Skeletal muscle cell (primary cell): ENCODE data around the gene ETFA.

Source experiments
- DNase-seq: peaks from one replicate; pipeline ENCODE4 v3.0.0-alpha.2; 2010; ENCODE audit warnings: low read depth
- H3K4me3 ChIP-seq: 2 replicates; pipeline ENCODE4 v1.5.1; 2011; ENCODE audit warnings: low read depth, mild to moderate bottlenecking, control low read depth, low read length, moderate library complexity

The ETFA gene

DNA sequence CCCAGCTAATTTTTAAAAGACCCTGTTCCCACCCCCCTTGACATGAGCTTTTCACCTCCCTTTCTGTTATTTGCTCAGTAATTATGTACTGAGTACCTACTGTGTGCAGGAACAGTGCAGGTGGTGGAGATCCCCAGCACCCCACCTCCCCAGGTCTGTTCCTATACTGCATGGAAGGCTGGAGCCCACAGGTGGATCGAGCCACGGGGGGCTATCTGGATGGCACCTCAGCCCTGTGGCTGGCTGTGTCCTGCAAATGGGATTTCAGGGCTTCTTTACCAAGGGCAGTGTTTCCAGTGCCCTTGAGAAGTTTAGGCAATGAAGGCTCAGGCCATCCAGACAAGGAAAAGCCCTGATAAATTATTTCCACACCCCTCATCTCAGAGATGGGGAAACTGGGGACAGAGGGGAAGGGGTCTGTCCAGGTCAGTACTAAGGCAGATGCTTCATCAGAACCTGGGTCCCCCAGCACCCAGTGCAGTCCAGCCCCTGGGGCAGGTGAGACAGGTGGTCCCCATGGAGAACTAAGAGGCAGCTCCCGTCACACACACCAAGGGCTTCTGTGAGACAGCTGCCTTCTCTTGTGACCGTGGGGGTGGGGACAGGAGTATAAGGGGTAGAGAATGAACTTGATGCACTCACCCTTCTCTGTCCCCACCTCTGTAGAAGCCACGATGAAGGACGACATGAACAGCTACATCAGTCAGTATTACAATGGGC is 109.6 kb downstream of the ETFA start:
- no peak overlapping the region for H3K4me3 ChIP-seq
- DNase-seq: no peak

DNA sequence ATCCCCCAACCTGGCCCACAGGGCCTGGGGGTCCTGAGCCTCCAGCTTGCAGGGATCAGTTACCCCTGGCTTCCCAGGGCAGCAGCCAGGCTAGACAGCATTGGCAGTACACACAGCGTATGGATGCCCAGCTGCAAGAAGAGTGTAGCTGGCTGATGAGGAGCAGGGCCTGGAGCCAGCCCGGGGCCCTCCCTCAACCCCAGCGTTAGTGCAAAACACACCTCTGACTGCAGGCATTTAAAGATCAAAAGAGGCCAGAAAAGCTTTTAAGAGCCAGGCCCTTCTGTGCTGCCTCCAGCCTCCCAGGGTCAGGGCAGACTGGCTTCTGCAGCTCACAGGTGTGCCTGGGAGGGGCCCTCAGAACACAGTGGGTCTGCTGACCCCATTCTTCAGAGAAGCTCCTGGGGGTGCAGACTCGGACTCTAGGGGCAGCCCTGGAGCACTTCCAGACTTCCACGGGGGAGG is 110.6 kb downstream of the ETFA start:
- no peak overlapping the region for H3K4me3 ChIP-seq
- no peak for DNase-seq

DNA sequence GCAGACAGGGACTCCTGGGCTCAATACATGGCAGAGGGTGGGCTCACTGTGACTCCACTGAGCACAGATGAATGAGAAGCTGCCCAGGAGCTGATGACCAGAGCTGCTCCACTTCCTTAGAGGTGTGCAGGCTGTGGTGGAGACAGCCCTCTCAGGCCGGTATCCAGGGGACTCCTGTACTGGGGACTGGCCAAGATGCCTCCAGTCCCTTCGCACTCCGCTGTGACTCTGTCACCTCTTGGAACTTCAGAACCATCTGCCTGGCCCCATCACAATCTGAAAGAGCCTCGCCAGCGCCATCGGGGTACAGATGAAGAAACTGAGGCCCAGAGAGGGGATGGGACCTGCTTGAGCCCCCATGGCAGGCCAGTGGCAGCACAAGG is 111.2 kb downstream of the ETFA start:
- no peak overlapping the region for H3K4me3 ChIP-seq
- no peak for DNase-seq

DNA sequence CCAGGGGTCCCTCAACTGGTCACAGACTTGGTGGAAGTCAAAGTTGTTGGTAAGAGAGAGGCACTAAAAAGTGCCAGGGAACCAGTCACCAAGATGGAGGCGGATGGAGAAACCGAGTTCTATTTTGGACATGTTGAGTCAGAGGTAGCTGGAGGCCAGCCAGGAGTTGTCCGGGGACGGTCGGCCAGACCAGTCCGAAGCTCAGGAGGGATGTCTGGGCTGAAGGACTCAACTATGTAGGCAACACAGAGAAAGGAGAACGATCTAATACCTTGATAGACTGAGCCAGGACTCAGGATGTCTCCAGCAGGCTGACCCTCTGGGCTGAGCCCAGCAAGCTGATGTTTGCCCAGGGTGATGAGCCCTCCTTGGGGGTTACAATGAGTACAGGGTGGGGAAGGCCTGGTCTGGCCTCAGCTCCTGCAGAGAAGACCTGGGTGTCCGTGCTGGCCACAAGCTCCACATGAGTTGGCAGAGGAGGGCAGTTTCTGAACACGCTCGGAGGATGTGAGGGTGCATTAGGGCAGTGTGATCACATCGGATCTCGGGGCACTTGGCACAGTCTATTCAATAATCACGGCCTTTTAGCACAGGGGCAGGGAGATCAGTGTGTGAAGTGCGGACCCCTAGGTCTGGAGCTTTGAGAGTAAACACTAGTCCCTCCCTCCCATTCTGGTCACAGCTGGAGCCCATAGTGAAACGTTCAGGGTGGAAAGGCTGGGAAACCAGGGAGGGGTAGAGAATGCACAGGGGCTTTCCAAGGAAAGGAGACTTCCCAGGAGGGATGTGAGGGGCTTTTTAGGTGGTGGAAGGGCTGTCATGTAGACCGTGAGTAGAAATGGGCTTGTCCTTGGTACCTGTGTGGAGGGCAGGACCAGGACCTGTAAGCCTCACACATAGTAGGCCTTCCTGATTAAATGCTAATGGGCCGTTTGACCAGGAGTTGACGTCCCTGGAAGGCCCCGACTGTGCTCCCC is 111.9 kb downstream of the ETFA start:
- DNase-seq: peak; percentile 34

DNA sequence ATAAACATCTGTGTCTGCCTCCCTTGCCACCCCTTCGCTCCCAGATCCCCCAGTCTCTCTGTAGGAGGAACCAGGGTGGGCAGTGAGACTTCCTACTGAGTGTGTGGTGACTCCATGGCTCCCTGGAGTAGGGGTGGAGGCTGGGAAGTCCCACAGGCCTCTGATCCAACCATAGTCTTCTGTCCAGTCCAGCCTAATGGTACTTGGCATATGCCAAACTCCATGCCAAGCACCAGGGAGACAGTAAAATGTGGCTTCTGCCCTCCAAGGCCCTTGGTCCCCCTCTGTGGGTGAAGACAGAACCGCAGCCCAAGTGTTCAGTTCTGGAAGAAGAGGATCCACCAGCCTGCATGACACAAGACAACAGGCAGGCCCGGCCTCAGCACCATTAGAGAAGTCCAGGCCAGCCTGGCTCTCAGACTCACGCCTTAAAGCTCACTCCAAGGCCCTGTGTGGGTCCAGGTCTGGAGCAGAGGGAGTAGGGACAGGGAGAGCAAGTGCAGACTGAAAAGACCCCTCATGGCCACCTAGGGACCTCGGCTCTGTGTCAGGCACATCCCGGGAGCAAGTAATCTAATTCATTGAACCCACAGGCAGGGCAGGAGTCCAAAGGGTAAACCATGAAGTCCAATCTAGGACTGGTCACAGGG is 112.7 kb downstream of the ETFA start:
- no peak overlapping the region for H3K4me3 ChIP-seq
- DNase-seq: no peak

More for the DNA sequence above, 111.9 kb downstream of the ETFA start:
- H3K4me3 ChIP-seq: no peak overlapping the region

DNA sequence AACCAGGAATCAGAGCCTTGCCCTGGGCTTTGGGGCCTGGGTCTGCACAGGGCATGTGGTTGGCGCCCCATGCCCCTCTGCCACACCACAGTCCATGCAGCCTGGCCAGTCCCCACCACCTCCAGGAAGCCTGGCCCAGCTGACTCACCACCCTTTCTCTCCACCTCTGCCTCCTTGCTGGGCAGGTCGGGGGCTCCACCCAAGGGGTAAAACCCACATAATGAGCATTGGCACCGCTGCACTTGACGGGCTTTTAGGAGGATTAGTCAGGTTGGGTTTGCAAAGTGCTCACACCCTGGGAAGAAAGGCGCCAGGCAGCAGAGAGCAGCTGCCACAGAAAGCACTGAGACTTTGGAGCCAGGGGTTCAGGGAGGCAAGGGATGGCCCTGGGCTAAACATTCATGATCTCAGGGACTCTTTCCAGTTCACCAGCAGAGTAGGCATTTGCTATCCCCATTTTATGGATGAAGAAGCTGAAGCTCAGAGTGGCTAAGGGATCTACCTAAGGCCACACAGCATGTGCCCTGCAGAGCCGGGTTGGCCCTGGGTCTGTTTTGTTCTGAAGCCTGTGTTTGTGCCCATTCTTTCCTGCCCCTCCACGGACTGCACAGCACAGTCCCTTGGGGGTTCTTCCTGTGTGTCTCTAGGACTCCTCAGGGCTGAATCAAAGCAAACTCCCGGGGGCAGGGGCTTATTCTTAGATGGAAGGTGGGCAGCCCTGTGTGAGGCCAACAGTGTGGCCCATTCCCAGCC is 113.4 kb downstream of the ETFA start:
- H3K4me3 ChIP-seq: no peak overlapping the region
- no peak for DNase-seq

DNA sequence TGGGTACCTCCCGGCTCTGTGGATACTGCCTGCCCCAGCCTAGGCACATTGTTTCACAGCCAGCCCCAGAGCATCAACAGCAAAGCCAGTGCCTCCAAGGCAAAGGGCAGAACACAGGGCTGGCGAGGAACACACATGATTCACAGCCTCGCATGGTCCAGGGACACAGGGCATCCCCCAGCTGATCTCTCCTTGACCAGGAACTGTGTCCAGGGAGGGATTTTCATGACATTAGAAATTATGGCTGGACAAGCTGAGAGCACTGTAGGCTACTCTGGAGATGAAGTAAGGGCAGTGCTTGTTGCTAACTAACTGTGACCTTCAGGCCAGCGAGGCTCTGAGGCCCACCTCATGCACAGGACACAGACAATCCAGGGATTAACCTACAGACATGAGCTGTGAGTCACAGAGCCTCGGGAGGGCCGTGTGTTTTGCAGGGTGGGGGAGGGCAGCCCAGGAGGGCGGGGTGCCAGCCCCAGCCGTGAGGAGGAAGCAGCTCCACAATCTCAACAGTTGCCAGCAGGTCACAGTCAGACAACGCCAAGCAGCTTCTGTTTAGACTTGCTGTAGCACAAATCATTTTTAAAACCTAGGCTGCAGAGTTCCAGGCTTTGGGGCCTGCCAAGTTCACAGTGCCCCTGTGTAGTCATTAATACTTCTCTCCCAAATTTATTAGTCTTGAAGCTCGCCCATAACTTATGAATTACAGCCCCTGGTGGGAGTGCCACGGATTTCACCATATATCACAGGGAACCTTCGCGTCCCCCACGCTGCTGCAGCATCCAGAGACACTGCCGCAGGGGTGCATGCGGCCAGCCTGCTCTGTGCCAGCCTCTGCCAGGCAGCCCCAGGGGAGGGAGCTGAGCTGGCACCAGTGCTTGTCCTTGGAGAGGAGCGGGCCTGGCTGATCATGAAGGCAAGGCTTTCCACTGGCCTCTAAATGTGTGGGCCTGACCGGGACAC is 114.7 kb downstream of the ETFA start:
- peak; percentile 71 for DNase-seq
- no peak overlapping the region for H3K4me3 ChIP-seq

DNA sequence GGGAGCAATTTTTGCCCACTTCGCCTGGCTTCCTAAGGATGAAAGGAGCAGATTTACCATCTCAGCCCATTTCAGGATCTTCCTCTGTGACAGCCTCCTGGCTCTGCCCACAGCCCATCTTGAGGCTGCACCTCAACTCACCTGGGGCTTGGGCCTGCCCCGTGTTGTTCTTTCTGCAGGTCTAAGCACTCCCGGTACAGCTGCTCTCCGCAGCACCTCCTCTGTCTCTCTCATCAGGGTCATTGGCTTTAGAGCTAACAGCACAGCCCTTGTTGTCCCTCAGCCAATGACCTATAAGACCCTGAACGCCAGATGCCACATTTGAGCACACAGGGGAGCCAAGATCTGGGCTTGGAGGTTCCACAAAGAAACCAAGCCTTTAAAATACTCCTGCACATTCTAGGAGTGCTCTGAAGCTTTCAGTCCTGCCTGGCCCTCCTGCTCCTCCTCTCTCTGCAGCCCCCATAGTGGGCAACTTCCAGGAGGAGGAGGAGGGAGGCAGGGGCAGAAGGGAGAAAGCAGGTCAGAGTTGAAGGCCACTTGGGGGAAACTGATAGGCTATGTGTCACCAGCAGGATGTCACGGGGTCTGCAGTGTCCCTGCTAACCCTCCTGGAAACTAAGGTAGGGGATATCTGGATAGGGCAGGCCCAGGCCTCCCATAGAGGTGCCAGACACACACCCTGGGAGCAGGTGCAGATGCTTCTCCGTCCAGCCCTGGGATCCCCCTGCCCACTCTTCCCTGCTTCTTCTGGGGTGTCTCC is 115.6 kb downstream of the ETFA start:
- no peak for DNase-seq
- no peak overlapping the region for H3K4me3 ChIP-seq

DNA sequence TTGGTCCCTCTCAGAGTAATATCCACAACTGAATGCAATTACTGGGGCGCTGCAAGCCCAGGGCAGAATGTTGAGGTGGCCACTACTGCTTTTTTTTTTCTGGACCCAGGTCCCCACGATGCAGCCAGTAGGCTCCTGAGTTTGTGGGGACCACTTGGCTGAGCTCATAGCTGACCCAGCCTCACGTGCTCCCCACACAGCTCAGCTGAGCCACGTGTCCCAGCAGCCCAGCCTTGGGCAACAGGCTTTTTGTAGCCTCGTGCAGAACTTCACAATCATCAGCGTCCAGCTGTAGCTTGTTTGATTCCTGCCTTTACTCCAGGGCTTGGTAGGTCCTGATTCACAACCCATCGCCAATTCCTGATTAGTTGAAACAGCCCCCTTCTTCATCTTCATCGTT is 117.3 kb downstream of the ETFA start:
- no peak for DNase-seq
- H3K4me3 ChIP-seq: no peak overlapping the region

DNA sequence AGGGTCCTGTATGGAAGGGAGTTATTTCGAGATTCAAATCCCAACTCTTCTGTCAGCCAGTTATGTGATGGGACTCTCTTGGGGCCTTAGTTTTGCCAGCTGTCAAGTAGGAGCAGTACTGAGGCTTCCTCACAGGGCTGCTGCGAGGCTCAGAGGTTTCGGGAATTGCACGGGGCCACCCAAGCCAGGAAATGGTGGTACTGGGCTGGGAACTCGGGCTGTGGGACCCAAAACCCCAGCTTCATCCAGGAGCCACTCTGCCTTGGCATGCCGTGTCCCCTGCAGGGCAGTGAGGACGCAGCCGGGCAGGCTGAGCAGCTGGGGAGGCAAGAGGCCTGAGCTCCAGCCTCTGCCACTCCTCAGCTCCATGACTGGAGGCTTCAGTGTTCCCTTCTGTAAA is 118.6 kb downstream of the ETFA start:
- H3K4me3 ChIP-seq: no peak overlapping the region
- no peak for DNase-seq

DNA sequence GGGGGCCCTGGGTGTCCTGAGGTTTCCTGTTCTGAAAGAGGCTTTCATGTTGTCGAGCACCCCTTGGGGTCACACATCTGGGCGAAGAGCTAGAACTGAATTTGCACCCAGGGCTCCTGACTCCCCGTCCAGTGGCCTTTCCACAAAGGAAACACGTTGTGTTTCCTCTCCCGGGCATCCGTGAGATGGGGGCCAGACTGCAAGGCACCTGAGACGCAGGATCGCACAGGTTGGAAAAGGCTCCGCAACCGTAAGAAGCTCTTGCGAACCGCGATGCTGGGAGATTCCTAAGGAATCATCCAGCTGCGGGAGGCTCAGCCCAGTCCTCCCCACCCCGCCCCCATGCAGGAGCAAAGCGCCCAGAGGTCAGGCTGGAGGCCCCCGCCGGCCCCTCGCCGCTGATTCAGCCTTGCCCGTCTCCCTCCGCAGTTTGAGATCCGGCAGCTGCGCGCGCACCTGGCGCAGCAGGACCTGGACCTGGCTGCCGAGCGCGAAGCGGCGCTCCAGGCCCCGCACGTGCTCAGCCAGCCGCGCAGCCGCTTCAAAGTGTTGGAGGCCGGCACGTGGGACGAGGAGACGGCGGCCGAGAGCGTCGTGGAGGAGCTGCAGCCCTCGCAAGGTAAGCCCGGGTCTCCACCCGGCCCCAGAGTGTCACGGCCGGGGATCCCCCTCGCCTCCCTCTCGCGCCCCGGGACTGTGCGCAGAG is 119.6 kb downstream of the ETFA start:
- DNase-seq: no peak
- H3K4me3 ChIP-seq: no peak overlapping the region

DNA sequence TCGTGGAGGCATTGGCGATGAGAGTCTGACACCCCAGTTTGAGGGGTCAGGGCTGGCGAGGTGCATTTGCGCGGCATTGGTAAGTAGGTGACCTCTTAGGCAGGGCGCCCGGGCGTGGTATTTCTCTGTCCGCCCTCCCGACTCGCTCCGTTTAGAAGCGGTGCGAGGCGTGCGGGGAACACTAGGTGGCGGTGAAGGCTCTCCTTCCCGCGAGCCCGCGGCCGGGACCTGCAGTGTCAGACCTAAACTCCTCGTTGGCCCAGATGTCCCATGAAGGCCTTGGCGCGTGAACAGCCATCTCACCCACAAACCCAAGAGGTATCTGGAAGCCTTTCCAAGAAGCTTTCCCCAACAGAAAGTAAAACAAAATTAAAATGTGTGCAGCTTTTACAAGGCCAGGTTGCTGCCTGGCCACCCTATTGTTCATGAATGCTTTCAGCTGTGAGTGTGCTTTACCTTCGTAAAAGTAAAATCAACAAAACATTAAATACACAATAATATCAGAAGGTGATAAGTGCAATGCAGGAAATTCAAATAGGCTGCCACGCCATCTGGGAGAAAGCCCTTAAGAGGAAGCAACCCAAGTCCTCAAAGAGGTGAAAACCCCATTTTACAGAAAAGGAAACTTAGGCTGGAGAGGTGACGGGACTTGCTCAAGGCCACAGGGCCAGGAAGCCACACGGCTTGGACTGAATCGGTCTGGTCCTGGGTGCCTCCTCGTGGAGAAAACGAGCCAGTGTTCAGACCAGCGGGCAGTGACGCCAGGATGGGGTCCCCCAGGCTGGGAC is 120.3 kb downstream of the ETFA start:
- H3K4me3 ChIP-seq: peak overlapping the region; percentile 17

DNA sequence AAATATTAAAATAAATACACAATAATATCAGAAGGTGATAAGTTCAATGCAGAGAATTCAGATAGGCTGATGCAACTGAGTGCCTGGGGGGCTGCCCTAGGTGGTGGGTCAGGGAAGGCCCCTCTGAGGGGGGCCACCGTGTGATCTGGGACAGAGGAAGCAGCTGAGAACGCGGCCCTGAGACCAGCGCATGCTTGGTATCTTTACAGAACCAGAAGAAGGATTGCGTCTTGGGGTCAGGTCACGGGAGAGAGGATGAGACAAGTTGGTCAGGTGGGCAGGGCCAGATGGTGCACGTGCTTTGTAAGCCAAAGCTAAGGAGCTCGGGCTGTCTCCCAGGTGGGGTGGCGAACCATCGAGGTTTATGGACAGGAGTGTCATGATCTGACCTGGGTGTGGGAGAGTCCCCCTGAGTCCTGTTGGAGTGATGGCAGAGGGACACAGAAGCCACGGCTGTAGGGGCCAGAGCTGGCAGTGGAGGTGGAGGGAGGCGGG is 121.2 kb downstream of the ETFA start:
- no peak for DNase-seq
- H3K4me3 ChIP-seq: no peak overlapping the region

More for the DNA sequence above, 120.3 kb downstream of the ETFA start:
- DNase-seq: no peak

DNA sequence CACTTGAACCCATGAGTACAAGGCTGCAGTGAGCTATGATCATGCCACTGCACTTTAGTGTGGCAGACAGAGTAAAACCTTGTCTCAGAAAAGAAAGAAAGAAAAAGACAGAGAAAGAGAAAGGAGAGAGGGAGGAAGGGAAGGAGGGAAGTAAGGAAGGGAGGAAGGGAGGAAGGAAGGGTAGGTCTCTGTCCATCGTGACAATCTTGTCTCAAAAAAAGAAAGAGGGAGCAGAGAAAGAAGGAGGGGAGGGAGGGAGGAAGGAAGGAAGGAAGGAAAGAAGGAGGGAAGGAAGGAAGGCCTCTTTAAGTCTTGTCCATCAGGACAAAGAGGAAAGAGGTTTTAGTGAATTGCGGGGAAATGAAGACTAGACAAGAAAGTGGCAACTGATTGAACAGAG is 122.2 kb downstream of the ETFA start:
- H3K4me3 ChIP-seq: no peak overlapping the region

DNA sequence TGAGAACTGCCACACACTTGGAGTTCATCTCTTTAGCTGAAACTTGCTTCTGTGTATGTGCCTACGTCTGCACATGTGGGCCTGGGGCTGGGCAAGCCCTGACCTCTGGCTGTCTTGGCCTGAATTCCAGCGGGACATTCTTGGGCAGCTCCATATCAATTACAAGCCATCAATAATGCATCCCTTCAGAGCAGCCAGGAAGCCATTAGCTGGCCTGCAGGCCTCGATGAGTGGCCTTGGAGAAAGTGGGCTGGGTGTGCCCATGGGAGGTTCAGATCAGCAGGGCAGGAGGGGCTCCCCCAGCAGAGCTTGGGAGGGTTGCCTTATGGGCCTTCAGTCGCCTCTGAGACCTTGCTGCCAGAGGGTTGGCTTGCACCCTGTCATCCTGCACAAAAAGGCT is 124.1 kb downstream of the ETFA start:
- DNase-seq: no peak

More for the DNA sequence above, 122.2 kb downstream of the ETFA start:
- DNase-seq: no peak

DNA sequence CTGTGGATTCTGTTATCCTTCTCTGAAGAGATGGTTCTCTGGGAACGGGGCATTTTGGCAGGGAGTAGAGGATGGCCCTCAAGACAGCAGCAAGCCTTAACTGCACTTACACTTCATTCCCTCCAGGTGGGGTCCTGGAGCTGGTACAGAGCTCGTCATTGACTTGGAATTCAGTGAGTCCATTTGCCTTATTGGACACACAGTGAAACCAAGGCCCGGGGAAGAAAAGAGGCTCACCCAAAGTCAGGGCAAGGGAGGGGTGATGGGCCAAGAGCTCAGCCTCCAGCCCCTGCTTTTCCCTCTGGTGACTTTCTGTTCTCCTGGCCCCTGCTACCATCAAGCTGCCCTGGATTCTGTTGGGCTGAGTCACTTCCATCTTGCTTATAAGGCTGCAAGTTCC is 125.6 kb downstream of the ETFA start:
- DNase-seq: no peak
- H3K4me3 ChIP-seq: no peak overlapping the region

More for the DNA sequence above, 124.1 kb downstream of the ETFA start:
- no peak overlapping the region for H3K4me3 ChIP-seq
